Activated CD8-positive, alpha-beta memory T cell treated with anti-CD3 and anti-CD28 coated beads, Interleukin-2, amount 10 ng/mL, durations not matched to agents 7 days and 5 days (primary cell): Measurements from ENCODE around the gene POGZ. TPM values are rescaled to one million over a fixed set of nuclear protein-coding genes. Genes with fewer than 3 reads are reported as not detected.
"Not testable (repeated sequence)": the region's sequence is repeated elsewhere in the genome, so short reads cannot be mapped to it uniquely, and the experiment has no call there.

Experiments used
- ATAC-seq: fragments of 150-1000 bp; cut with Tn5 transposase; one replicate; pipeline ENCODE4 v1.10.0; 2021; ENCODE audit warnings: moderate library complexity
- CTCF ChIA-PET: fragments of 350-600 bp; sonication (Branson Sonifier 250); formaldehyde crosslinking; loops from one replicate; lab custom pipeline; 2021; ENCODE audit warnings: antibody characterized with exemption; lab: Charles Lee
- DNase-seq: peaks from one replicate; pipeline ENCODE4 v3.0.0-alpha.2; 2020
- H3K27ac Mint-ChIP-seq: one replicate; pipeline ENCODE4 v1.8.0; 2021; ENCODE audit warnings: mild to moderate bottlenecking, mixed read lengths
- H3K27me3 Mint-ChIP-seq: one replicate; pipeline ENCODE4 v1.8.0; 2021; ENCODE audit warnings: mixed read lengths
- H3K36me3 Mint-ChIP-seq: one replicate; pipeline ENCODE4 v1.8.0; 2021; ENCODE audit warnings: mild to moderate bottlenecking, mixed read lengths
- H3K4me1 Mint-ChIP-seq: one replicate; pipeline ENCODE4 v1.8.0; 2021; ENCODE audit warnings: mixed read lengths
- H3K4me3 Mint-ChIP-seq: one replicate; pipeline ENCODE4 v1.8.0; 2021; ENCODE audit warnings: mild to moderate bottlenecking, moderate library complexity, mixed read lengths
- H3K9me3 Mint-ChIP-seq: one replicate; pipeline ENCODE4 v1.8.0; 2022; ENCODE audit warnings: low read depth, mixed read lengths
- total RNA-seq, 2 experiments: library from RNA; stranded (reverse); gene quantifications; one replicate each; pipeline ENCODE4 v1.2.3, GENCODE V29; 2021

POGZ gene
- total RNA-seq, 2 experiments from 2014 or later: 79.6 to 83.5 TPM

DNA sequence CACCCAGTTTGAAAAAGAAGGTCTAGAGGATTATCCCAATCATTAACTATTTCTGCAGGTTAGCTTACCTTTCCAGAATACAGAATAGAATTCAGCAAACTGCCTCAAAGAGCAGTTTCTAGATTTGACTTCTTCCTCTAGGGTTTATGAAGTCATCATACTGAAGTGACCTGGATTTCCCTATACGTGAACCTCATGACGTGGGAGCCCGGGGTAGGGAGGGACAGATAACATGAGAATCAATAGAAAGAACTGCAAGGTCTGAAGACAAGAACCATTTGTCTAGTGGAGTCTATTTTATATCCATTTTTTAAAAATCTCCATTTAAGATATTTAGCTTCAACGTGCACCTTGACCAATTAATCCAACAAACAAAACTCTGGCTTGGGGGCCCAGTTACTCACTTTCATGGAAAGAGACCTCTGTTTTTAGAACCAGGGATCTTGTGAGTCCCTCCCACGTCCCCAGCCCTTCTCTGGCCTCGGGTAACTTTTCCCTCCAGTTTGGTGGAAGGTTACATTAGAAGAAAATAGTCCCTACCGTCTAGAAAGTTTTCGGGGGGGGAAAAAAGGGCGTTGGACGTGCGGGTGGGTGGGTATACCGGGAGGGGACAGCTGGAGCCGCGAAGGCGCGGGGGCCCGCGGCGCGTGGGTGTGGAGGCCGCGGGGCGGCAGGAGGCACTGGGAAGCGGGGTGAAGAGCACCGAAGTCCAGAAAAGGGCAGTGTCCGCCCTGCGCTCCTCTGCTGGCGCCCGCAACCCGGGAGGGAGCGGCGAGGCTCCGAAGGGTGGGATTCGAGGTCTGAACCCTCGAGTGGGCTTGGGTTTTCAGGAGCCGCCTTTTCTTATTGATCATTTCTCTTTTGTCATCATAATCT is 13.8 kb upstream of the POGZ start:
- ATAC-seq (peak; percentile 63), DNase-seq (peak; percentile 41)
- CTCF ChIA-PET: interaction anchor here (0.6 to 0.7 kb wide), 2 partner anchors 373 to 527 kb away, joined by 3 read pairs; no protein-coding TSS in a partner anchor
- Mint-ChIP-seq H3K27ac (peak overlapping the region; percentile 18), H3K4me1 (peaks cover 14% of the 10 kb centered on the region), H3K27me3 (no peaks in the 10 kb centered on the region), H3K4me3 (peak overlapping the region; percentile 29), H3K9me3 (no peaks in the 10 kb centered on the region), H3K36me3 (no peaks in the 10 kb centered on the region)

DNA sequence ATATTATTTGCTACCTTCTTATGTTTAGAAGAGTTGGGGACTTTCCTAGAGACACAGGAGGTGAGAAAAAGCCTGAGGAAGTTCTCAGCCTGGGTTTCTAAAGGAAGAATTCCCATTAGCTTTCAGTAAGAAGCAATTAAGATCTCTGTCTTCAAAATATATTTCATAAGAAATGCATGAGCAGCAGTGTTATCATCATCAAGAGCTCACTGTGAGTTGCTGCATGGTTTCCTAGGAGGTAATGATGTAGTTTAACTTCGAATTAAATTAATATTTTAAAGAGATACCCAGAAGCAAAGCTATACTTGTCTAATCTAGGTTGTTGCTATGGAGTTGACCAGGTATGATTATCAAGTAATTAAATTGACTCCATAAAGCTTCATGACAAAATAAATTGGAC is 5.7 kb upstream of the POGZ start:
- H3K36me3 Mint-ChIP-seq: no peaks in the 10 kb centered on the region
- H3K4me3 Mint-ChIP-seq: no peak overlapping the region
- DNase-seq (no peak), ATAC-seq (no peak)
- H3K27ac Mint-ChIP-seq: no peak overlapping the region
- CTCF ChIA-PET: interaction anchor here (0.9 to 1.7 kb wide), 2 partner anchors 19 to 21 kb away, joined by 3 read pairs; no protein-coding TSS in a partner anchor
- H3K27me3 Mint-ChIP-seq: peaks cover 44% of the 10 kb centered on the region
- H3K9me3 Mint-ChIP-seq: no peaks in the 10 kb centered on the region
- no peaks in the 10 kb centered on the region for H3K4me1 Mint-ChIP-seq

DNA sequence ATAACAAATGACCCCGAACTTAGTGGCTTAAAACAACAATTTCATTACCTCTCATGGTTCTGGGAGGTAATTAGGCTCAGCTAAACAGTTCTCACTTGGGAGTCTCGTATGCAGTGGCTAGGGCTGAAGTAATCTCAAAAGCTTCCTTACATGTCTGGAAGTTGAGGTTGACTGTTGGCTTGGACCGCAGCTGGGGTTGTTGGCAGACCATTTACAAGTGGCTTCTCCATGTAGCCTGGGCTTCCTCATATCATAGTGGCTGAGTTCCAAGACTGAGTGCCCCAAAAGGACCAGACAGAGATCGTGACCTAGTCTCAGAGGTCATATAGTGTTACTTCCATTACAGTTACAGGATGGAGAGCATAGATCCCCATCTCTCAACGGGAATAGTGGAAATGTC is 2.4 kb upstream of the POGZ start:
- no peak overlapping the region for H3K27ac Mint-ChIP-seq
- no peak overlapping the region for H3K4me3 Mint-ChIP-seq

DNA sequence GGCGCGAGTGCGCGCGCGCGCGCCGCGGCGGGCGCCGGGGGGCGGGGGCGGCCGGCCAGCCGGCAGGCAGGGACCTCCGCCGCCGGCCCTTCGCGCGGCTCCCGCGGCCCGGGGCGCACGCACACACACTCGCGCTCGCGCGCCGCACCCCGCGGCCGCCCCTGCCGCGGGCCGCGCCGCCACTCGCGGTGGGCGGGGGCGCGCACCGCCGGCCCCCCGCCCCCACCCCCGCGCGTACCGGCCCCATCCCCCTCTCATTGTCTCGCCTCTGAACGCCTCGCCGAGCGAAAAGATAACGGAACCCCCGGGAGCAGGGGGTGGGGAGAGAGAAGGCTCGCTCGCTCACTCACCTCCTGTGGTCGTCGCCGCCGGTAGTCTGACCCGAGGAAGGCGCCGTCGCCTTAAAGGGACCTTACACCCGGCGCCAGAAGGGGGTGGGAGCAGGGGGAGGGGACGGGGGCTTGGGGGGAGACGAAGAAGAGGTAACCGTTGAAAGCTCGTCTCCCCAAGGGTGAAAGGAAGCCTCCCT is 428 bp downstream of the POGZ start:
- Mint-ChIP-seq H3K27me3 (peaks cover 24% of the 10 kb centered on the region), H3K36me3 (peaks cover 10% of the 10 kb centered on the region), H3K4me1 (peaks cover 26% of the 10 kb centered on the region), H3K9me3 (no peaks in the 10 kb centered on the region), H3K4me3 (peak overlapping the region; percentile 64), H3K27ac (peak overlapping the region; percentile 76)
- CTCF ChIA-PET: interaction anchor here (1.8 kb wide), 1 partner anchor 16 kb away, joined by 5 read pairs; no protein-coding TSS in a partner anchor
- peak; percentile 66 for DNase-seq
- ATAC-seq: peak; percentile 55

More for the DNA sequence above, 2.4 kb upstream of the POGZ start:
- Mint-ChIP-seq H3K27me3 (peaks cover 42% of the 10 kb centered on the region), H3K4me1 (peaks cover 14% of the 10 kb centered on the region), H3K36me3 (peaks cover 5% of the 10 kb centered on the region), H3K9me3 (no peaks in the 10 kb centered on the region)
- CTCF ChIA-PET: interaction anchor here (0.7 to 1.1 kb wide), 4 partner anchors 10 to 203 kb away, joined by 3 to 4 read pairs (median 3); no protein-coding TSS in a partner anchor
- ATAC-seq (no peak), DNase-seq (no peak)

DNA sequence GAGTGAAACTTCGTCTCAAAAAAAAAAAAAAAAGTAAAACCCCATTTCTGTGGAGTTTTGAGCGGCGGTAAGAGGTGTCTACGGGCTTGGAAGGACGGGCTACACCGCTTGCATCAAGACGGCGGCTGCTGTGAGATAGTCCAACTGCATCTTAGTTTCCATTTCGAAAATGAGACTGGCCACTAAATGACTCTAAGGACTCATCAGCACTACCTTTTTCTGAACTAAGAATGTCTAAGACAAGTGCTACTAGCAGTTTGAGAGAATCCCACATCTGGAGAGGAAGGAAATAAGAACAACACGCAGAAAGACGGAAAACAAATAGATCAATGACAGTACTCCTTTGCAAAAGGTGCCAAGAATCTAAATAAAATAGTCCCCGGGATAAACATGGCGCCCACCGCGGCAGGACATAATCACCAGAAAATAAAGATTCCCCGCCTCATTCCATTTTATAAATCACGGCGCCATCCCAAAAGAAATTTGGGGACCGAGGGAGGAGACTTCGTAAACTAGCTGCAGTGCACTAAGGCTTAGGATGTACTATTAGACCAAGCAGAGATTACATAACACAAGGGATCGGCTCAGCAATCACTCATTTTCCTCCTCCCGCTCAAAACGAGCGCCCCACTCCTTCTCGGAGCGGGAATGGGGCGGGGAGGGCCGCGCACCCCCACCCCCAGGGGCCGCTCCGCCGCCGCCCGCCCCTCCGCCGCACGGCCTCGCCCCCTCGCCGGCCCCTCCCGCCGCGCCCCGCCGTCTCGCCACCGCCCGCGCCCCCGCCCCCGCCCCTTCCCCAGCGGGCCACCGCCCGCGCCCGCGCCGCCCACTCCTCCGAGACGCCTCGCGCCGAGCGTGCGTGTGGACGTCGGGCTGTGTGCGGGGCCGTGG is 1.1 kb downstream of the POGZ start:
- Mint-ChIP-seq H3K4me3 (peak overlapping the region; percentile 85), H3K36me3 (peaks cover 12% of the 10 kb centered on the region), H3K4me1 (peaks cover 26% of the 10 kb centered on the region), H3K9me3 (no peaks in the 10 kb centered on the region), H3K27ac (peak overlapping the region; percentile 89), H3K27me3 (peaks cover 17% of the 10 kb centered on the region)
- DNase-seq: peak; percentile 66
- peak; percentile 60 for ATAC-seq
- CTCF ChIA-PET: interaction anchor here (1.2 kb wide), 1 partner anchor 83 kb away, joined by 3 read pairs; no protein-coding TSS in a partner anchor

DNA sequence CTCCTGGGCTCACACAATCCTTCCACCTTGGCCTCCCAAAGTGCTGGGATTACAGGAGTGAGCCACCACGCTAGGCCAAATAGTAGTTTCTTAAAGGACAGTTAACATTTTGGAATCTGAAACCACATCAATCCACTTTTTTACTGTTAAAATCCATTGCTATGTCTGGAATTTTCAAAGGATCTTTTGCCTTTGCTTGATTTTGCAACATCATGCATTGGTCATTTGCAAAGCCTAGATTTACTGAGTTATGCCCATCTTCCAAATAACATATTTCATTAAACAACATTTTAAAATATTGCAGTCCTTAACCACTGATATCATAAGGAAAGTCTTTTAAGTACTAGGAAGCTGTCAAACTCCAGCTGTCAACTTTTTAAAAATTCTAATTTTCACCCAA is 3.3 kb downstream of the POGZ start:
- DNase-seq (no peak), ATAC-seq (no peak)
- no peaks in the 10 kb centered on the region for H3K9me3 Mint-ChIP-seq
- peaks cover 13% of the 10 kb centered on the region for H3K36me3 Mint-ChIP-seq
- H3K27me3 Mint-ChIP-seq: no peaks in the 10 kb centered on the region
- peaks cover 26% of the 10 kb centered on the region for H3K4me1 Mint-ChIP-seq
- H3K27ac Mint-ChIP-seq: no peak overlapping the region
- no peak overlapping the region for H3K4me3 Mint-ChIP-seq
- CTCF ChIA-PET: interaction anchor here (1.2 to 1.9 kb wide), 3 partner anchors 19 to 115 kb away, joined by 3 to 5 read pairs (median 3); no protein-coding TSS in a partner anchor

DNA sequence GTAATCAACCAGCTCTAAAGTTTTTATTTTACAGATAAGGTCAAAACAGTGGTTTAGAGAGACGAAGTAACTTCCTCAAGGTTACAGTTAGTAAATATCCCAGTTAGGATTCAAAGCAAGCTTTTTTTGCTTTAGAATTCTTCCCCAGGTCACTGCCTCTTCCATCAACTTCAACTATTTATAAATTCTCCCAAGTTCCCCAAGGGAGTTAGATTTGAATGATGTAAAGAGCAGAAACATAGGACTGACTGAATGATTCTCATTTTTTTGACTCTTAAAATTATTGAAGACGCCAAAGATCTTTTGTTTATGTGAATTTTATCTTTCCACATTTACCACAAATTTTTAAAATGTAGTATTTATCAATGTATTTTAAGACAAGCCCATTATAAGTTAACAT is 4.1 kb downstream of the POGZ start:
- H3K27ac Mint-ChIP-seq: no peak overlapping the region
- no peak overlapping the region for H3K4me3 Mint-ChIP-seq
- H3K4me1 Mint-ChIP-seq: peaks cover 28% of the 10 kb centered on the region
- no peak for ATAC-seq
- peaks cover 16% of the 10 kb centered on the region for H3K36me3 Mint-ChIP-seq
- CTCF ChIA-PET: interaction anchor here (1.1 to 1.9 kb wide), 2 partner anchors 19 to 40 kb away, joined by 3 to 5 read pairs; no protein-coding TSS in a partner anchor
- H3K9me3 Mint-ChIP-seq: no peaks in the 10 kb centered on the region
- H3K27me3 Mint-ChIP-seq: no peaks in the 10 kb centered on the region
- no peak for DNase-seq

DNA sequence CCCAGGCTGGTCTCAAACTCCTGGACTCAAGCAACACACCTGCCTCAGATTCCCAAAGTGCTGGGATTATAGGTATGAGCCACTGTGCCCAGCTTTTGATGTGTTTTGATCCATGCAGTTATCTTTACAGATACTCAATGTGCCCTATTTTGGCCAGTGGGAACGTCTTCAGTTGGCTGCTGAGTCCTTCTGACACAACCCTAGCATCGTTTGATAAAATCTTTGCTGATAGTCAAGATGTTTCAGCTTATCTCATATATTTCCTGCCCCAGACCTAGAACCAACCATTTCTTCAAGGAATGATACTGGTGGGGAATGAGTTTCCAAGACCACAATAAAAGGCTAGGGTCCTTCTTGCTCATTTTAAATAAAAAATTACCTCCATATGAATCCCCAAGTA is 11.6 kb downstream of the POGZ start:
- Mint-ChIP-seq H3K4me1 (peaks cover 37% of the 10 kb centered on the region), H3K36me3 (peaks cover 8% of the 10 kb centered on the region), H3K27me3 (no peaks in the 10 kb centered on the region), H3K4me3 (no peak overlapping the region), H3K27ac (no peak overlapping the region), H3K9me3 (no peaks in the 10 kb centered on the region)
- DNase-seq: no peak
- no peak for ATAC-seq
- CTCF ChIA-PET: interaction anchor here (0.6 to 1.6 kb wide), 2 partner anchors 11 to 448 kb away, joined by 3 to 5 read pairs; no protein-coding TSS in a partner anchor

DNA sequence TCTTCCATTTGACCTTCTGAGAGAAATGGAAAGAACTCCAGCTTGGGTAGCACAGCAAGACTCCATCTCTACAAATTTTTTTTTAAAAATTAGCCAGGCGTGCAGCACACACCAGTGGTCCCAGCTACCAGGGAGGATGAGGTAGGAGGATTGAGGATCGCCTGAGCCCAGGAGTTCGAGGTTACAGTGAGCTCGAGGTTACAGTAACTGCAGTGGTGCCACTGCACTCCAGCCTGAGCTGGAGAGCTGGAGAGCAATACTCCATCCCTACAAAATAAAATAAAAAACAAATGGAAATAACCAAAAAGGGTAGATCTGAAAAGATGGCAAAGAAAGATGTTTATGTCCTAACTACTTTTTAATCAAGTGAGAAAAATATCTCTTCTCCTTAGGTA is 14.5 kb downstream of the POGZ start:
- CTCF ChIA-PET: interaction anchor here (0.8 to 1.8 kb wide), 13 partner anchors 8 to 392 kb away, joined by 3 to 8 read pairs (median 3); partner anchors contain the start of gene CGN
- no peaks in the 10 kb centered on the region for H3K9me3 Mint-ChIP-seq
- DNase-seq (no peak), ATAC-seq (no peak)
- no peak overlapping the region for H3K4me3 Mint-ChIP-seq
- H3K27ac Mint-ChIP-seq: no peak overlapping the region
- H3K27me3 Mint-ChIP-seq: no peaks in the 10 kb centered on the region
- peaks cover 16% of the 10 kb centered on the region for H3K36me3 Mint-ChIP-seq
- peaks cover 44% of the 10 kb centered on the region for H3K4me1 Mint-ChIP-seq

DNA sequence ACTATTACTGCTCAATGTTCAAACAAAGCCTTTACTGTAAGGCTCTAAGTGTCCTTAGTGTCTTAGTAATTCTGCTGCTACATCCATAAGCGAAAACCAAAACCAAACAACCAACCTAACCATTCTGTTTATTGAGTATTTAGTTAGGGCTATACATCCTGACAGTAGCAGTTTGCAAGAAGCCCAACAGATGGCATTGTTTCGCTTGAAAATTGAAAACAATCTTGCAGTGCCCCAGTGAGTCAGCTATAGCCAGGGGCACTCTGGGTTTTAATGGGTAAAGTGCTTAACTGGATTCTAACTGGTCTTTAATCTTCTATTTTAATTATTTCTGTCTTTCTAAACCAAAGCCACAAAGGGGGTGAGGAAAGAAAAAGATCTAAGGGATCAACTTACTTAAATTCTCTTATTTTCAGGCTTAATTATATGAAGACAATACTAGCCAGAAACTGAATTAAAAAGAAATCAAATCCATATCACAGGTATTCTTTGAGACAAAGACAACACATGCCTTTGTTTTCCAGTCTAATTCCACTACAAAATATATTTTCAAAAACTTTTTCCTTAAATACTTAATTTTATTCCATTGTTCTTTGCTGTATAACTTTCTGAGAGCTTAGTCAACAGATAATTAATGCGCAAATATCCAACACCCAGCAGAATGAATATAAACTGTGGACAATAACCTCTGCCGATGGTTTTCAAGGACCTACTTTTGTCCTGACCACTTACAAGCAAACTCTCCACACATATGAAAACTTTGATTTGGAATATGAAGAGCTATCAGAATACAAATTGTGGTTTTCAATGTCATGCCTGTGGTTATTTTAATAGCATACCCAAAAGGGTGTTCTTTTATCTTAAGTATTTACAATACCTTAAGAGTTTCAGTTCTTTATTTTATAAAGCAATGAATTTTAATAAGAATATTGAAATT is 15.2 kb downstream of the POGZ start:
- DNase-seq (peak; percentile 84), ATAC-seq (peak; percentile 97)
- H3K4me1 Mint-ChIP-seq: peaks cover 42% of the 10 kb centered on the region
- no peaks in the 10 kb centered on the region for H3K9me3 Mint-ChIP-seq
- peaks cover 15% of the 10 kb centered on the region for H3K36me3 Mint-ChIP-seq
- no peak overlapping the region for H3K4me3 Mint-ChIP-seq
- CTCF ChIA-PET: interaction anchor here (0.6 to 1.8 kb wide), 17 partner anchors 9 to 392 kb away, joined by 3 to 8 read pairs (median 3); partner anchors contain the start of gene CGN
- peak overlapping the region; percentile 53 for H3K27ac Mint-ChIP-seq
- H3K27me3 Mint-ChIP-seq: no peaks in the 10 kb centered on the region

DNA sequence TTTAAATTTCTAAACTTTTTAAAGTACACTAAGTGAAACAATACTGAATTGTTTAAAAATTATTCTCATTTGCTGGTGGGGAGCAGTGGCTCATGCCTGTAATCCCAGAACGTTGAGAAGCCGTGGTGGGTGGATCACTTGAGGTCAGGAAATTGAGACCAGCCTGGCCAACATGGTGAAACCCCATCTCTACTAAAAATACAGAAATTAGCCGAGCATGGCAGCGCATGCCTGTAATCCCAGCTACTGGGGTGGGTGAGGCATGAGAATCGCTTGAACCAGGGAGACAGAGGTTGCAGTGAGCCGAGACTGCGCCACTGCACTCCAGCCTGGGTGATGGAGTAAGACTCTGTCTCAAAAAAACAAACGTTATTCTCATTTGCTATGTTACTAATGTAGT is 21.9 kb downstream of the POGZ start:
- not testable (repeated sequence) for ATAC-seq, H3K27me3 Mint-ChIP-seq, H3K9me3 Mint-ChIP-seq, DNase-seq, H3K27ac Mint-ChIP-seq, H3K4me3 Mint-ChIP-seq
- CTCF ChIA-PET: interaction anchor here (0.6 to 1.6 kb wide), 5 partner anchors 11 to 399 kb away, joined by 3 to 5 read pairs (median 4); no protein-coding TSS in a partner anchor
- peaks cover 26% of the 10 kb centered on the region for H3K4me1 Mint-ChIP-seq
- peaks cover 15% of the 10 kb centered on the region for H3K36me3 Mint-ChIP-seq
